H1 (cell line): Measurements from ENCODE around the gene TPST2. TPM values are rescaled to one million over a fixed set of nuclear protein-coding genes. Genes with fewer than 3 reads are reported as not detected.

Experiments
- BRCA1 ChIP-seq: IDR thresholded peaks from 2 replicates; pipeline ENCODE4 v1.6.1; 2012; ENCODE audit warnings: low read depth, low read length, improper control_type of control experiment
- CHD1 ChIP-seq: IDR thresholded peaks from 2 replicates; pipeline ENCODE4 v1.6.1; 2012; ENCODE audit warnings: low read depth, low read length, improper control_type of control experiment
- JUND ChIP-seq: IDR thresholded peaks from 2 replicates; pipeline ENCODE4 v1.6.1; 2011; ENCODE audit warnings: mild to moderate bottlenecking, improper control_type of control experiment, low read length
- KDM4A ChIP-seq: IDR thresholded peaks from one replicate; pipeline ENCODE4 v1.7.1; 2012; ENCODE audit warnings: low read depth, mild to moderate bottlenecking, moderate library complexity, low read length, inconsistent platforms; ENCODE audit not compliant: severe bottlenecking
- KDM5A ChIP-seq: fragments of 200-600 bp; IDR thresholded peaks from 2 replicates; pipeline ENCODE4 v1.7.1; 2012; ENCODE audit warnings: mild to moderate bottlenecking, low read length, inconsistent platforms, mixed read lengths
- SIRT6 ChIP-seq: IDR thresholded peaks from one replicate; pipeline ENCODE4 v1.7.1; 2012; ENCODE audit warnings: low read length, inconsistent platforms
- ZNF274 ChIP-seq: IDR thresholded peaks from 2 replicates; pipeline ENCODE4 v1.7.0; 2012; ENCODE audit warnings: low read length, borderline replicate concordance; ENCODE audit errors: extremely low read depth
- polyA plus RNA-seq, 7 experiments: library from polyadenylated mRNA; depleted of rRNA in 3 of 7; stranded (reverse) in 5 of 7; unstranded in 2 of 7; fragments of >200 nt in 5 of 7; fragments of 200-250 nt in 2 of 7; gene quantifications; 1 replicate in 5 of 7; 2 replicates in 1 of 7; 4 replicates in 1 of 7; pipeline versions ENCODE4 v1.2.1 to v1.2.3, GENCODE V29; 2011 to 2013; ENCODE audit warnings: missing spikeins in 2 of 7, mixed read lengths in 2 of 7
- total RNA-seq: library from RNA; stranded (reverse); fragmentation: NEBNext Ultra II Directional; extraction: Animal tissue kit (Norgen Biotek cat#: 25700); gene quantifications from 2 replicates; pipeline ENCODE4 v1.2.1, GENCODE V29; 2021
- TF ChIP-seq, protein P1 (sequence below): IDR thresholded peaks from 2 replicates; pipeline ENCODE4 v1.6.1; 2012; ENCODE audit warnings: inconsistent platforms

TPST2 gene
- total and polyA plus RNA-seq, 2 of the 8 experiments (the other 6 are each of a cell fraction or from before 2014, with no cell fraction given), result 58.8 to 143 TPM

DNA sequence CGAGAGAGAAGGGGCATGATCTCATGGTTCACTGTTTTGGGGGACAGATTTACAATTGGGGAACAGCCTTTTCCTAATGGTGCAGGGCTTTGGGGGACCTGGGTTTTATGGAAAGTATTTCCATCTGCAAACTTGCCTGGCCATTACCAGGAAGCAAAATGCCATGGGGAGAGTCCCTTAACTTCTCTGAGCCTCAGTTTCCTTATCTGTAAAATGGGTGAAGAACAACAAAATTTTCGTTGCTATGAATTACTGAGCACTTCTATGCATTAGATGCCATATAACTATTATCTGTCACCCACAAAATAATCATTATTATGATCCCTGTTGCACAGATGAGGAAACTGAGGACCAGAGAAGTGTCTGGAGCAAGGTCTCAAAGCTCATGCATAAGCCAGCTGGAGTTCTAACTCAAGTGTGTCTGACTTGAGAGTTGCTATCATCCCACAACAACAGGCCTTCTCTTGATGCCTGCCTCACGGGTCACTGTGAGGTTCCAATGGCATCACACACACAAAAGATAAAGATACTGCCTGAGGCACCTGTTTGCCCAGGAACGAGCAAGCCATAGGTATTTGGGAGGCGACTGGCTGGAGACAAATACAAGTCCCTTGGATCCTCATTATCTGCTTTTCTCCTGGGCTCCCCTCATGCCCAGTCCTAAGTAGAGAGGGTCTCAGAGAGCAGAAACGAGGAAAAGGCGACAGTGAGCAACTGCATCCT, 15.8 kb downstream of the TPST2 start (continued):
- no peak for TF ChIP-seq KDM4A
- no peak for TF ChIP-seq JUND
- no peak for TF ChIP-seq KDM5A
- no peak for TF ChIP-seq SIRT6
- no peak for TF ChIP-seq CHD1
- TF ChIP-seq, protein P1, sequence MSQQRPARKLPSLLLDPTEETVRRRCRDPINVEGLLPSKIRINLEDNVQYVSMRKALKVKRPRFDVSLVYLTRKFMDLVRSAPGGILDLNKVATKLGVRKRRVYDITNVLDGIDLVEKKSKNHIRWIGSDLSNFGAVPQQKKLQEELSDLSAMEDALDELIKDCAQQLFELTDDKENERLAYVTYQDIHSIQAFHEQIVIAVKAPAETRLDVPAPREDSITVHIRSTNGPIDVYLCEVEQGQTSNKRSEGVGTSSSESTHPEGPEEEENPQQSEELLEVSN, result no peak
- no peak for TF ChIP-seq BRCA1
- TF ChIP-seq ZNF274, result no peak
- TF ChIP-seq, all 59 proteins: peak for 0
